Sigmoid colon (tissue), 4 donors: Measurements from ENCODE around the gene ABLIM1.

ENCODE experiments used
- CTCF ChIP-seq, 4 experiments: fragments of 450-650 bp in 3 of 4; fragments of 200-600 bp in 1 of 4; IDR thresholded peaks; one replicate each; pipeline ENCODE4 v1.5.1; 2016 to 2019; ENCODE audit warnings: antibody characterized with exemption in 4 of 4, mild to moderate bottlenecking in 3 of 4, moderate library complexity in 2 of 4
- EP300 ChIP-seq, 4 donors: sonication (generic); formaldehyde crosslinking; IDR thresholded peaks; one replicate each; pipeline ENCODE4 v1.6.1; 2017; ENCODE audit warnings: antibody characterized with exemption in 4 of 4
- POLR2A ChIP-seq, 2 donors: fragments of 450-650 bp; IDR thresholded peaks; one replicate each; pipeline ENCODE4 v1.6.1; 2016; ENCODE audit warnings: antibody characterized with exemption in 2 of 2, mild to moderate bottlenecking in 2 of 2, moderate library complexity in 2 of 2
- POLR2AphosphoS5 ChIP-seq, 4 donors: sonication (generic); formaldehyde crosslinking; IDR thresholded peaks; one replicate each; pipeline ENCODE4 v1.6.1; 2017; ENCODE audit warnings: antibody characterized with exemption in 4 of 4

- TF ChIP-seq POLR2A (IDR thresholded peaks at IDR 0.05) (no peak), CTCF (IDR thresholded peaks at IDR 0.05) (no peak), EP300 (IDR thresholded peaks at IDR 0.05) (no peak), POLR2AphosphoS5 (IDR thresholded peaks at IDR 0.05) (peak; percentile 49 to 86 (median 80))
These were observed 253.7 kb downstream of the ABLIM1 start, which contains the start of gene AFAP1L2 for GRCh38 chr10:114404171-114405010.
